Thyroid gland (tissue), 4 donors: ENCODE measurements around the gene LNX1.

Experiments used
- CTCF ChIP-seq, 6 experiments: fragments of 200-600 bp in 3 of 6; fragments of 450-650 bp in 3 of 6; sonication (generic) in 3 of 6; IDR thresholded peaks; one replicate each; pipeline ENCODE4 v1.5.1; 2016 to 2019; ENCODE audit warnings: antibody characterized with exemption in 6 of 6, mild to moderate bottlenecking in 2 of 6, inconsistent platforms in 1 of 6, moderate library complexity in 1 of 6
- POLR2A ChIP-seq, 2 donors: fragments of 450-650 bp; IDR thresholded peaks; one replicate each; pipeline ENCODE4 v1.6.1; 2017; ENCODE audit warnings: antibody characterized with exemption in 2 of 2, mild to moderate bottlenecking in 2 of 2, moderate library complexity in 1 of 2

- TF ChIP-seq CTCF (IDR thresholded peaks at IDR 0.05) (no peak), POLR2A (IDR thresholded peaks at IDR 0.05) (no peak)
Measured at GRCh38 chr4:53487766-53488165, 103.5 kb downstream of the LNX1 start.
